IPS DF 6.9 (cell line): ENCODE data around the gene PI16.
A peak's percentile ranks its signal among the peaks of the same experiment; 100 is the strongest.

Experiments
- DNase-seq: peaks from one replicate; pipeline ENCODE4 v3.0.0-alpha.2; 2013; ENCODE audit warnings: low read depth, low spot score
- H3K27ac ChIP-seq: one replicate; pipeline ENCODE4 v1.5.1; 2013; ENCODE audit warnings: low read length, control low read depth
- H3K27me3 ChIP-seq: 2 replicates; pipeline ENCODE4 v1.6.1; 2013; ENCODE audit warnings: mild to moderate bottlenecking, low read length; ENCODE audit not compliant: control insufficient read depth, insufficient read depth
- H3K36me3 ChIP-seq: 2 replicates; pipeline ENCODE4 v1.6.1; 2013; ENCODE audit warnings: low read length; ENCODE audit not compliant: control insufficient read depth, insufficient read depth
- H3K4me1 ChIP-seq: 2 replicates; pipeline ENCODE4 v1.6.1; 2013; ENCODE audit warnings: low read length; ENCODE audit not compliant: control insufficient read depth, insufficient read depth
- H3K4me3 ChIP-seq: 2 replicates; pipeline ENCODE4 v1.5.1; 2013; ENCODE audit warnings: mild to moderate bottlenecking, low read length
- H3K9me3 ChIP-seq: 2 replicates; pipeline ENCODE4 v1.6.1; 2013; ENCODE audit warnings: low read length, inconsistent platforms; ENCODE audit not compliant: control insufficient read depth, insufficient read depth
- WGBS: extraction: QIAGEN DNeasy Blood & Tissue Kit; methylation state at CpG from one replicate; pipeline ENCODE4 v1.1.7; 2013; ENCODE audit warnings: mixed read lengths, missing lambda C conversion rate; ENCODE audit not compliant: insufficient read length, insufficient coverage; 5-methylcytosine and 5-hydroxymethylcytosine counted together

PI16 gene, protein sequence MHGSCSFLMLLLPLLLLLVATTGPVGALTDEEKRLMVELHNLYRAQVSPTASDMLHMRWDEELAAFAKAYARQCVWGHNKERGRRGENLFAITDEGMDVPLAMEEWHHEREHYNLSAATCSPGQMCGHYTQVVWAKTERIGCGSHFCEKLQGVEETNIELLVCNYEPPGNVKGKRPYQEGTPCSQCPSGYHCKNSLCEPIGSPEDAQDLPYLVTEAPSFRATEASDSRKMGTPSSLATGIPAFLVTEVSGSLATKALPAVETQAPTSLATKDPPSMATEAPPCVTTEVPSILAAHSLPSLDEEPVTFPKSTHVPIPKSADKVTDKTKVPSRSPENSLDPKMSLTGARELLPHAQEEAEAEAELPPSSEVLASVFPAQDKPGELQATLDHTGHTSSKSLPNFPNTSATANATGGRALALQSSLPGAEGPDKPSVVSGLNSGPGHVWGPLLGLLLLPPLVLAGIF

DNA sequence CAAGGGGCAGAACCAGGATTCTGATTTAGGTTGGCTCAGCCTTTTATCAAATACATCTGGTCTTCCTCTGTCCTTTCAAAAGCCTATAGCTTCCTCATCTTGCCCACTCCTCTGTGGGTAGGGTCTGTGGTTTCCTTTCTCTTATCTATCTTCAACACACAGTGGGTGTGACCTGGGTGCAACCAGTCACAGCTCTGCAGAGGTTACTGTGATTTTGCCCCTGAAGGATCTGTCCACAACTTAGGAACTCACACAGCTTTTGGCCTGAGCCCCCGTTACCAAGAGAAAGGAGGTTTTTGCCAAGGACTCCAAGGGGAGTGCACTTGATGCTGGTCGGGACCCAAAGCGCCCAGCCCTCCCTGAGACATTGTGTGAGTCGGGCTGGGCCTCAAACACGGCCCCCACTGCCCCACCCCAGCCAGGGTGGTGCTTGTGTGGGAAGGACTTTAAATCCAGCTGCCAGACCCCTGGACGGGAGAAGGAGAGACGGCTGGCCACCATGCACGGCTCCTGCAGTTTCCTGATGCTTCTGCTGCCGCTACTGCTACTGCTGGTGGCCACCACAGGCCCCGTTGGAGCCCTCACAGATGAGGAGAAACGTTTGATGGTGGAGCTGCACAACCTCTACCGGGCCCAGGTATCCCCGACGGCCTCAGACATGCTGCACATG is at the start of gene PI16:
TSS of gene PI16 (plus strand) at position 477 of the 670 bp plus-strand sequence. CDS start at position 500, 23 bp downstream.
- Histone ChIP-seq H3K36me3 (no peaks in the 10 kb centered on the region), H3K27ac (no peak within 1 kb of the TSS), H3K27me3 (no peaks in the 10 kb centered on the region), H3K9me3 (no peaks in the 10 kb centered on the region), H3K4me1 (no peaks in the 10 kb centered on the region), H3K4me3 (no peak within 1 kb of the TSS)
- no CpG with 5 or more reads among the region's 14 CpGs for WGBS
- no peak for DNase-seq

DNA sequence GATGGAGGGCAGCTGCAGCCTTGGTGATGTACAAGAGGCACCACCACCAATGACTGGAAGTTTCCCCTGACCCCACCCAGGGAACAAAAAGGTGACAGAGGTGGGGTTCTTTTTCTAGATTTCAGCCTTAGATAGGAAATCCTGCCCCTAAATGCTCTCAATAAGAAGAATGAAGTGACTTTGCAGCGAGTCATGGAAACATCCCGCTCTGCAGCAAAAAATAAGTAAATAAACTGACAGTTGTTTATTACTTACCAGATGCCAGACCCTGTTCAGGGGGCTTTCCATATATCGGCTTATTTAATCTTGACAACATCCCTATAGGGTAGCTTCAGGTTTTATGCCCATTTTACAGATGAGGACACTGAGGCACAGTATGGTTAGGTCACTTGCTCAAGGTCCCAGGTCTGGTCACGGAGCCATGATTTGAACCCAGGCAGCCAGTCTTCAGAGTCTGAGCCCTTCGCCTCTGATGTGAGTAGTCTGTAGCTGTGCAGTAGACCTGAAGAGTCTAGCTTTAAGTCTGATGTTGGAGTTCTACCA is 49.6 kb upstream of the PI16 start:
- Histone ChIP-seq H3K4me3 (no peak overlapping the region), H3K4me1 (no peaks in the 10 kb centered on the region), H3K27me3 (no peaks in the 10 kb centered on the region), H3K9me3 (no peaks in the 10 kb centered on the region), H3K27ac (no peak overlapping the region), H3K36me3 (no peaks in the 10 kb centered on the region)
- WGBS: no CpG with 5 or more reads among the region's 5 CpGs
- DNase-seq: no peak

DNA sequence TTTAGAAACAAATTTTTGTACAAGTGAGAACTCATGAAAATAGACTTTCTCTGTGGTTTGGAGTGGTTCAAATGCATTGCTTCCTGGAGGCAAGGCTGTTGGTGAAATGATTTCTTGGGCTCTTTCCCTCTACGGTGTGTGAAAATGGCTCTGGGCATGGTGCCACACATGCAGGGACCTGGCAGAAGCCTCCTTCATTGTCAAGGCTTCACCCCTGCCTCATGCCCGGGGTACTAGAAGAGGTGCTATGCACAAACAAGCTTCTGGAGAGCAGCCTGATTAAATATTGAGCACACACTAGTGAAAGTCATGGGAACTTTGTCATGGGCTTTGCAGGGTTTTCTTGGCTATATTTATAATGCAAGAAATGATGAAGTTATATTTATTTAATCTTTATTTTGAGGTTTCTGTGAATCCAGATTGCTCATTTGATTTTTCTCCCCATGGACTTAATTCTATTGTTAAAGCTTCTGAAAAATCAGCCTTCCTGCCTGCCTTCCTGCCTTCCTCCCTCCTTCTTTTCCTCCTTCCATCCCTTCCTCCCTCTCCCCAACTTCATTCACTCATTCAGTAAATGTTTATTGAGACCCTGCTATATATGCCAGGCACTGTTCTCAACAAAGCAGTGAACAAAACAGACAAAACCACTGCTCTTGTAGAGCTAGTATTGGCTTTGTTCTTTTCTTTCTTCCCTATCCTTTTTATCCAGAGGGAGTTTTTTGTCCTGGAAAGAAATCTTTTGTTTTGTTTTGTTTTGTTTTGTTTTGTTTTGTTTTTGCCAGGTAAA is 47.8 kb upstream of the PI16 start:
- Histone ChIP-seq H3K4me3 (no peak overlapping the region), H3K27ac (no peak overlapping the region), H3K4me1 (no peaks in the 10 kb centered on the region), H3K36me3 (no peaks in the 10 kb centered on the region), H3K27me3 (no peaks in the 10 kb centered on the region), H3K9me3 (no peaks in the 10 kb centered on the region)
- no CpG with 5 or more reads among the region's 2 CpGs for WGBS
- DNase-seq: no peak

DNA sequence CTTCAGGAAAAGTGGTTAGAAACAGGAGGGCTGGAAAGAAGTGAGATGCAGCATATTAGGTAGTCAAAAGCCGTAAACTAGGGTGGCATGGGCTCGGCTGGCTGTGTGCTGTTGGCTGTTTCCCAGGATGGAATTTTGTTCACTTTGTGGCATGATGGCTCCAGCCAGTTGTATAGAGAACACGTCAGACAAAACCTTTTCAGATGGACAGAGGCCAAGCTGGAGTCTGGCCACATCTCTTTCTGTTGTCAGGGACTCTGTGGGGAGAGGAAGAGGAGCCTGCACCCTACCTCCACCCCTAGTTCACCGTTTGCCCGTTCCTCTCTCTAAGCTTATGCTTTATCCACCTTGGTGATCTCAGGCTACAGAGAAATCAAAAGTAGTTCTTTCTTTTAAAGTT is 46.8 kb upstream of the PI16 start:
- H3K36me3 ChIP-seq: no peaks in the 10 kb centered on the region
- no peak for DNase-seq
- H3K4me3 ChIP-seq: no peak overlapping the region
- H3K27me3 ChIP-seq: no peaks in the 10 kb centered on the region
- no peaks in the 10 kb centered on the region for H3K9me3 ChIP-seq
- no CpG with 5 or more reads among the region's 5 CpGs for WGBS
- H3K4me1 ChIP-seq: no peaks in the 10 kb centered on the region
- H3K27ac ChIP-seq: no peak overlapping the region

DNA sequence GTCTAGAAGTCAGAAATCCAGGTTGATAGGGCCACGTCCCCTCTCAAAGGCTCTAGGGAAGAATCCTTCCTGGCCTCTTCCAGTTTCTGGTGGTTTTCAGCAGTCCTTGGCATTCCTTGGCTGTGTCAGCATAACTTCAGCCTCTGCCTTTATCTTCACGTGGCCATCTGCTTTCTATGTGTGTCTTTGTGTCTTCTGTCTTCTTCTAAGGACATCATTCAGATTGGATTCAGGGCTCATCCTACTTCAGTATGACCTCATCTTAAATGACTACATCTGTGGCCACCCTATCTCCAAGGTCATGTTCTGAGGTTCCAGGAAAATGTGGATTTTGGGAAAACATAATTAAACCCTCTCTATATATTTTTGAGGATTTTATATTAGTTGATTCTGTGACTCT is 45.8 kb upstream of the PI16 start:
- no peaks in the 10 kb centered on the region for H3K36me3 ChIP-seq
- DNase-seq: no peak

DNA sequence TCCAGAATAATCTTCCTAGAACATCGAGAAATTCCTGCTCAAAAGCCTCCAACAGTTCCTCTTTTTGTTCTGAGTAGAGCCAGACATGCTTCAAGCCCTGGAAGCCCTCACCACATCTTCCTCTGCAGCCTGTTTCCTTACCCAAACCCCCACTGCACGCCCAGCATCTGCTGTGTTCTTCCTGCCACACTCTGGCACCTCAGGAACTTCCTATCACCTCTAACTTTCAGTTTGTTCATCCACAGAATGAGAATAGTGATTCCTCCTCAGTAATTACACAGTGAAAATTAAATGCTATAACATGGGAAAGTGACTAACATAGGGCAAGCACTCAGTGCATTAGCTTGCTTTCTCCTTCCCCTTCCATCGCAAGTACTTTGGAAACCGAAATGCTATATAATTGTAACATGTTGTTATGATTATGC is 42.5 kb upstream of the PI16 start:
- DNase-seq: no peak
- H3K9me3 ChIP-seq: no peaks in the 10 kb centered on the region
- no peaks in the 10 kb centered on the region for H3K27me3 ChIP-seq
- H3K4me3 ChIP-seq: no peak overlapping the region
- no peak overlapping the region for H3K27ac ChIP-seq
- no peaks in the 10 kb centered on the region for H3K4me1 ChIP-seq
- no peaks in the 10 kb centered on the region for H3K36me3 ChIP-seq
- no CpG with 5 or more reads among the region's 4 CpGs for WGBS

More for the DNA sequence above, 45.8 kb upstream of the PI16 start:
- H3K27me3 ChIP-seq: no peaks in the 10 kb centered on the region
- no CpG with 5 or more reads among the region's 2 CpGs for WGBS
- H3K4me3 ChIP-seq: no peak overlapping the region
- no peaks in the 10 kb centered on the region for H3K4me1 ChIP-seq
- no peaks in the 10 kb centered on the region for H3K9me3 ChIP-seq
- no peak overlapping the region for H3K27ac ChIP-seq

DNA sequence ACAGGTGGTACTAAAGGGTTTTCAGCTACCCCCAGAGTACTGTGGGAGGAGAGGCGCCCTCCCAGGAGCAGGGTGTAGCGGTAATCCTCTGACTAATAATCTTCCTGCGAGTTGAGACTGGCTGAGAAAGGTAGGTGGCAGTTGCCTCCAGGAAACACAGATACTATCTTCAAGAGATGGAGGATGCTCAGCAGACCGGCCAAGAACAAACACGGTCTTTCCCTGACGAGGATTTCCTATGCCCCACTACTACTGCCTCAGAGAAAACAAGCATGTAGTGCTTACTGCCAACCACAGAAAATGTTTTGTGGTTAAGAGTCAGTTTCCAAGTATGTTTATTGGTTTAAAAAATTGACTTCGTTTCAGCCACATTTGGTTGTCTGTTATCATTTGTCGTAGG is 42.0 kb upstream of the PI16 start:
- no peak for DNase-seq
- Histone ChIP-seq H3K9me3 (no peaks in the 10 kb centered on the region), H3K4me3 (no peak overlapping the region), H3K27me3 (no peaks in the 10 kb centered on the region), H3K27ac (no peak overlapping the region), H3K4me1 (no peaks in the 10 kb centered on the region), H3K36me3 (no peaks in the 10 kb centered on the region)
- no CpG with 5 or more reads among the region's 8 CpGs for WGBS

DNA sequence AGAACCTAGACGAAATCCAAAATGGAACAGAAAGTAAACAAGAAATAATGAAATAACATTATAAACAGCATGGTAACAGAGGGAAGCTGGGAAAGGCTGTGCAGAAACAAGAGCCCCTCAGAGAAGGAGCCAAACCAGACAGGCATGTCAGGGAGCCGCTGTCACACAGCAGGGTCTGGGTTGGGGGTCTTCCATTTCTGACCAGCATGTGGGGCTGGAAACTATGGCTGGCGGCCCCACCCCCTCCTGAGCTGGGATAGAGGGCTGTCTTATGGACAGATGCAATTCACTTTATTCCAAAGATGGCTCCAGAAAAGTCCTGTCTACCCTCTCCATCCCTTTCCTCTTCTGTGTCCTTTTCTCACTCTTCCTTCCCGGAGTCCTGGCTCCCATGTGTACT is 41.5 kb upstream of the PI16 start:
- WGBS: no CpG with 5 or more reads among the region's 4 CpGs
- Histone ChIP-seq H3K4me3 (no peak overlapping the region), H3K27ac (no peak overlapping the region), H3K4me1 (no peaks in the 10 kb centered on the region), H3K27me3 (no peaks in the 10 kb centered on the region), H3K36me3 (no peaks in the 10 kb centered on the region), H3K9me3 (no peaks in the 10 kb centered on the region)
- no peak for DNase-seq

DNA sequence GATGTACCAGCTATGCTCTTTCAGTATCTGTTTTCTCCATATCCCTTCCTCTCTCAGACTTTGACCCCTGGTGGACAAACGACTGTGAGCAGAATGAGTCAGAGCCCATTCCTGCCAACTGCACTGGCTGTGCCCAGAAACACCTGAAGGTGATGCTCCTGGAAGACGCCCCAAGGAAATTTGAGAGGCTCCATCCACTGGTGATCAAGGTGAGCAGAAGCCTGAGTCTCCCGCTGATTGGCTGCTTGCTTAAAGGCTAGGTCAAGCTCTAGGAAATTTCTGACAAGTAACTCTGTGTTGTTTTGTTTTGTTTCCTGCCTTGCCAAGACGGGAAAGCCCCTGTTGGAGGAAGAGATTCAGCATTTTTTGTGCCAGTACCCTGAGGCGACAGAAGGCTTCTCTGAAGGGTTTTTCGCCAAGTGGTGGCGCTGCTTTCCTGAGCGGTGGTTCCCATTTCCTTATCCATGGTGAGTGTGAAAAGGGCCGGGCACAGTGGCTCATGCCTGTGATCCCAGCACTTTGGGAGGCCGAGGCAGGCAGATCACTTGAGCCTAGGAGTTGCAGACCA is 40.2 kb upstream of the PI16 start:
- Histone ChIP-seq H3K4me1 (no peaks in the 10 kb centered on the region), H3K27ac (no peak overlapping the region)
- WGBS: no CpG with 5 or more reads among the region's 10 CpGs

DNA sequence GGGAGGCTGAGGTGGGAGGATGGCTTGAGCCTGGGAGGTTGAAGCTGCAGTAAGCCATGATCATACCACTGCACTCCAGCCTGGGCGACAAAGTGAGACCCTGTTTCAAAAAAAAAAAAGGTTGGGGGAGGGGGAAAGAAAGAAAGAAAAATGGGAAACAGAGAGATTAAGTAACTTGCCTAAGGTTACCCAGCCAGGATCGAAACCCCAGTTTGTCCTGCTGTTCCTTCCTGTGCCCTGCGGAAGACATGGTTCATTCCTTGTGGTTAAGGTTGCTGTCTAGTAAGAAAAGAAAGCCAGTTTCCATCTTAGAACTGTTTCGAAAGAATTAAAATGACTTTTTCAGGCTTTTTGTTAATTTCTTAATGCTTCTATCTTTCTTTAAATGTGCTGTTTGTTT is 38.9 kb upstream of the PI16 start:
- H3K9me3 ChIP-seq: no peaks in the 10 kb centered on the region
- no peaks in the 10 kb centered on the region for H3K27me3 ChIP-seq
- no peaks in the 10 kb centered on the region for H3K36me3 ChIP-seq
- no peak overlapping the region for H3K27ac ChIP-seq
- no peak for DNase-seq
- no peak overlapping the region for H3K4me3 ChIP-seq
- H3K4me1 ChIP-seq: no peaks in the 10 kb centered on the region
- no CpG with 5 or more reads among the region's 4 CpGs for WGBS

More for the DNA sequence above, 40.2 kb upstream of the PI16 start:
- Histone ChIP-seq H3K36me3 (no peaks in the 10 kb centered on the region), H3K4me3 (no peak overlapping the region), H3K9me3 (no peaks in the 10 kb centered on the region), H3K27me3 (no peaks in the 10 kb centered on the region)
- DNase-seq: peak; percentile 27
